Endothelial cell of hepatic sinusoid (primary cell): ENCODE data around the gene KIF21A.

Experiments used
- in situ Hi-C: cut with HindIII; loops from 2 replicates; pipeline ENCODE4 v1.10.0; 2017; ENCODE audit warnings: low sequenced_read_pairs

Gene KIF21A

GRCh38 chr12:39431797-39432196 lies 11.1 kb downstream of the KIF21A start:
- in situ Hi-C loops = no loop called here

GRCh38 chr12:39431002-39431796 lies 11.7 kb downstream of the KIF21A start:
- in situ Hi-C loops = no loop called here

- in situ Hi-C loops = no loop called here
Observed at GRCh38 chr12:39429809-39430208, 13.1 kb downstream of the KIF21A start.

GRCh38 chr12:39427360-39427808 lies 15.5 kb downstream of the KIF21A start:
- in situ Hi-C loops = no loop called here

- in situ Hi-C loops = no loop called here
Observed at GRCh38 chr12:39426636-39427240, 16.2 kb downstream of the KIF21A start.

GRCh38 chr12:39420043-39420442 lies 22.9 kb downstream of the KIF21A start:
- in situ Hi-C loops = no loop called here

GRCh38 chr12:39419471-39419870 lies 23.4 kb downstream of the KIF21A start:
- in situ Hi-C loops = no loop called here

GRCh38 chr12:39417916-39418315 lies 25.0 kb downstream of the KIF21A start:
- in situ Hi-C loops = no loop called here

- in situ Hi-C loops = no loop called here
Observed at GRCh38 chr12:39413836-39414771, 28.8 kb downstream of the KIF21A start.

GRCh38 chr12:39412210-39412609 lies 30.7 kb downstream of the KIF21A start:
- in situ Hi-C loops = no loop called here

- in situ Hi-C loops = no loop called here
Observed at GRCh38 chr12:39406262-39406661, 36.7 kb downstream of the KIF21A start.

- in situ Hi-C loops = no loop called here
Observed at GRCh38 chr12:39405580-39405979, 37.3 kb downstream of the KIF21A start.

GRCh38 chr12:39404000-39404399 lies 38.9 kb downstream of the KIF21A start:
- in situ Hi-C loops = no loop called here

- in situ Hi-C loops = no loop called here
Observed at GRCh38 chr12:39403376-39403775, 39.5 kb downstream of the KIF21A start.

GRCh38 chr12:39402922-39403321 lies 40.0 kb downstream of the KIF21A start:
- in situ Hi-C loops = no loop called here

- in situ Hi-C loops = no loop called here
Observed at GRCh38 chr12:39401459-39401858, 41.5 kb downstream of the KIF21A start.

- in situ Hi-C loops = no loop called here
Observed at GRCh38 chr12:39395866-39396265, 47.1 kb downstream of the KIF21A start.

- in situ Hi-C loops = no loop called here
Observed at GRCh38 chr12:39393890-39394289, 49.0 kb downstream of the KIF21A start.

GRCh38 chr12:39393179-39393578 lies 49.7 kb downstream of the KIF21A start:
- in situ Hi-C loops = no loop called here

GRCh38 chr12:39392154-39392925 lies 50.6 kb downstream of the KIF21A start:
- in situ Hi-C loops = no loop called here

GRCh38 chr12:39390752-39391151 lies 52.2 kb downstream of the KIF21A start:
- in situ Hi-C loops = no loop called here
